Esophagus squamous epithelium (tissue), 4 donors: Measurements from ENCODE around the gene C1GALT1.

ENCODE experiments used
- CTCF ChIP-seq, 6 experiments: fragments of 450-650 bp in 4 of 6; fragments of 200-600 bp in 2 of 6; sonication (generic) in 2 of 6; IDR thresholded peaks; one replicate each; pipeline ENCODE4 v1.5.1; 2016 to 2019; ENCODE audit warnings: antibody characterized with exemption in 6 of 6, mild to moderate bottlenecking in 4 of 6, moderate library complexity in 4 of 6
- POLR2A ChIP-seq, 4 donors: fragments of 450-650 bp; IDR thresholded peaks; one replicate each; pipeline ENCODE4 v1.6.1; 2017; ENCODE audit warnings: antibody characterized with exemption in 4 of 4, mild to moderate bottlenecking in 4 of 4, moderate library complexity in 3 of 4

- TF ChIP-seq POLR2A (IDR thresholded peaks at IDR 0.05) (no peak), CTCF (IDR thresholded peaks at IDR 0.05) (no peak)
Observed at GRCh38 chr7:7151865-7152264, 30.5 kb upstream of the C1GALT1 start.
